Measurements from ENCODE around the gene BEAN1. TPM values are rescaled to one million over a fixed set of nuclear protein-coding genes. Genes with fewer than 3 reads are reported as not detected.

BEAN1 gene
- total RNA-seq, 1 donor from 2014 or later = not detected

- H3K36me3 ChIP-seq (ENCODE audit: control insufficient read depth in 3 of 3, insufficient read depth in 3 of 3, low read length in 3 of 3) = no peaks in the 10 kb centered on the region
- no peak overlapping the region for H3K27ac ChIP-seq (ENCODE audit: low read depth, low read length)
- H3K9ac ChIP-seq (ENCODE audit: low read depth in 1 of 3, low read length in 3 of 3) = no peak overlapping the region
- H3K9me3 ChIP-seq (ENCODE audit: control insufficient read depth in 3 of 3, low read length in 3 of 3) = no peaks in the 10 kb centered on the region
- no peak overlapping the region for H3K4me3 ChIP-seq (ENCODE audit: low read length in 3 of 3)
- peaks cover 13 to 18% (median 14%) of the 10 kb centered on the region in 3 donors for H3K27me3 ChIP-seq (ENCODE audit: control insufficient read depth in 3 of 3, insufficient read depth in 3 of 3, low read length in 3 of 3)
- peaks cover 6 to 7% (median 6%) of the 10 kb centered on the region in 3 donors for H3K4me1 ChIP-seq (ENCODE audit: control insufficient read depth in 3 of 3, insufficient read depth in 3 of 3, low read length in 3 of 3)
Measured at GRCh38 chr16:66480265-66481080, 53.4 kb downstream of the BEAN1 start.

- Histone ChIP-seq H3K36me3 (ENCODE audit: control insufficient read depth in 3 of 3, insufficient read depth in 3 of 3, low read length in 3 of 3) (no peaks in the 10 kb centered on the region), H3K4me3 (ENCODE audit: low read length in 3 of 3) (no peak overlapping the region), H3K9me3 (ENCODE audit: control insufficient read depth in 3 of 3, low read length in 3 of 3) (no peaks in the 10 kb centered on the region), H3K4me1 (ENCODE audit: control insufficient read depth in 3 of 3, insufficient read depth in 3 of 3, low read length in 3 of 3) (peaks cover 6 to 7% (median 6%) of the 10 kb centered on the region in 3 donors), H3K27me3 (ENCODE audit: control insufficient read depth in 3 of 3, insufficient read depth in 3 of 3, low read length in 3 of 3) (peaks cover 11 to 16% (median 12%) of the 10 kb centered on the region in 3 donors), H3K9ac (ENCODE audit: low read depth in 1 of 3, low read length in 3 of 3) (no peak overlapping the region), H3K27ac (ENCODE audit: low read depth, low read length) (no peak overlapping the region)
Measured at GRCh38 chr16:66481081-66481942, 54.2 kb downstream of the BEAN1 start.

GRCh38 chr16:66481943-66482390 lies 54.9 kb downstream of the BEAN1 start:
- H3K4me3 ChIP-seq (ENCODE audit: low read length in 3 of 3) = no peak overlapping the region
- H3K27me3 ChIP-seq (ENCODE audit: control insufficient read depth in 3 of 3, insufficient read depth in 3 of 3, low read length in 3 of 3) = peaks cover 6 to 9% (median 9%) of the 10 kb centered on the region in 3 donors
- no peaks in the 10 kb centered on the region for H3K36me3 ChIP-seq (ENCODE audit: control insufficient read depth in 3 of 3, insufficient read depth in 3 of 3, low read length in 3 of 3)
- H3K27ac ChIP-seq (ENCODE audit: low read depth, low read length) = no peak overlapping the region
- peaks cover 11 to 13% (median 12%) of the 10 kb centered on the region in 3 donors for H3K4me1 ChIP-seq (ENCODE audit: control insufficient read depth in 3 of 3, insufficient read depth in 3 of 3, low read length in 3 of 3)
- H3K9me3 ChIP-seq (ENCODE audit: control insufficient read depth in 3 of 3, low read length in 3 of 3) = no peaks in the 10 kb centered on the region
- no peak overlapping the region for H3K9ac ChIP-seq (ENCODE audit: low read depth in 1 of 3, low read length in 3 of 3)

GRCh38 chr16:66483689-66484452 lies 56.8 kb downstream of the BEAN1 start:
- peaks cover 13 to 18% (median 14%) of the 10 kb centered on the region in 3 donors for H3K4me1 ChIP-seq (ENCODE audit: control insufficient read depth in 3 of 3, insufficient read depth in 3 of 3, low read length in 3 of 3)
- H3K27me3 ChIP-seq (ENCODE audit: control insufficient read depth in 3 of 3, insufficient read depth in 3 of 3, low read length in 3 of 3) = no peaks in the 10 kb centered on the region
- no peaks in the 10 kb centered on the region for H3K9me3 ChIP-seq (ENCODE audit: control insufficient read depth in 3 of 3, low read length in 3 of 3)
- no peak overlapping the region for H3K4me3 ChIP-seq (ENCODE audit: low read length in 3 of 3)
- H3K36me3 ChIP-seq (ENCODE audit: control insufficient read depth in 3 of 3, insufficient read depth in 3 of 3, low read length in 3 of 3) = no peaks in the 10 kb centered on the region
- H3K27ac ChIP-seq (ENCODE audit: low read depth, low read length) = no peak overlapping the region
- peak overlapping the region in 1 of 3 donors; percentile 8 for H3K9ac ChIP-seq (ENCODE audit: low read depth in 1 of 3, low read length in 3 of 3)

DNA sequence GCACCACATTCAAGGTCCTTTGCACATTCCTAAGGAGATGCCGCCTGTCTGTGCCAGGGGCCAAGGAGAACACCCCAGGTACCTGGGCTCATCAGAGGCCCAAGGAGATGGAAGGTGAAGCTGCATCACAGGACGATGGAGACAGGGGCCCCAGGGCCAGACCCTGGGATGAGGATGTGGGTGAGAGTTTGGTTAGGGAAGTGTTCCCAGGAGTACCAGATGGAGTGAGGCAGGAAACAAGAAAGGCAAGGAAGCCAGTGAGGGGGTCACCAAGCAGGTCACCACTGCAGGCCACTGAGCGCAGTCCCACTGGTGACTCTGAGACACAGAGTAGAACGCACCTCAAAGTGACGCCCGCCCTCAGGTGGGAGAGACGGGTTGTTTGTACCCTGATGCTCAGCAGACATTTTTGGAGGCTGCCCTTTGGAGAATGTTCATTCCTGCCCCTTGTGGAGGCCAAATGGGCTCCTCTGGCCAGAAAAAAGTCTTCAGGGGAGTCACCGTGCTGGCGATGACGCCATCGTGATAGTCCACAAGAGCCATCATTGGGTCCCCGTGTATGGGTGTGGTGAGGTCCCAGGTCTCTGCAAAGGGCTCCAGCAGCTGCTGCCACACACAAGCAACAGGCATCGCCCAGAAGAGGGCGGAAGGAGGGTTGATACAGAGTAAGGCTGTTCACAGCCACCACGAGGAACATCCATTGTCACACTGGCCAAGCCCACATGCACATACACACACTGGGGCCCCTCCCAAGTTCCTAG lies 57.5 kb downstream of the BEAN1 start:
- Histone ChIP-seq H3K36me3 (ENCODE audit: control insufficient read depth in 3 of 3, insufficient read depth in 3 of 3, low read length in 3 of 3) (no peaks in the 10 kb centered on the region), H3K4me1 (ENCODE audit: control insufficient read depth in 3 of 3, insufficient read depth in 3 of 3, low read length in 3 of 3) (peaks cover 11 to 15% (median 11%) of the 10 kb centered on the region in 3 donors), H3K27ac (ENCODE audit: low read depth, low read length) (no peak overlapping the region), H3K4me3 (ENCODE audit: low read length in 3 of 3) (no peak overlapping the region), H3K9me3 (ENCODE audit: control insufficient read depth in 3 of 3, low read length in 3 of 3) (no peaks in the 10 kb centered on the region), H3K27me3 (ENCODE audit: control insufficient read depth in 3 of 3, insufficient read depth in 3 of 3, low read length in 3 of 3) (no peaks in the 10 kb centered on the region), H3K9ac (ENCODE audit: low read depth in 1 of 3, low read length in 3 of 3) (no peak overlapping the region)

- Histone ChIP-seq H3K4me3 (ENCODE audit: low read length in 3 of 3) (no peak overlapping the region), H3K9me3 (ENCODE audit: control insufficient read depth in 3 of 3, low read length in 3 of 3) (no peaks in the 10 kb centered on the region), H3K36me3 (ENCODE audit: control insufficient read depth in 3 of 3, insufficient read depth in 3 of 3, low read length in 3 of 3) (no peaks in the 10 kb centered on the region), H3K27ac (ENCODE audit: low read depth, low read length) (no peak overlapping the region), H3K4me1 (ENCODE audit: control insufficient read depth in 3 of 3, insufficient read depth in 3 of 3, low read length in 3 of 3) (peaks cover 11 to 15% (median 11%) of the 10 kb centered on the region in 3 donors), H3K27me3 (ENCODE audit: control insufficient read depth in 3 of 3, insufficient read depth in 3 of 3, low read length in 3 of 3) (no peaks in the 10 kb centered on the region), H3K9ac (ENCODE audit: low read depth in 1 of 3, low read length in 3 of 3) (no peak overlapping the region)
Measured at GRCh38 chr16:66485376-66485775, 58.3 kb downstream of the BEAN1 start.

GRCh38 chr16:66486199-66486772 lies 59.2 kb downstream of the BEAN1 start:
- H3K4me1 ChIP-seq (ENCODE audit: control insufficient read depth in 3 of 3, insufficient read depth in 3 of 3, low read length in 3 of 3) = peaks cover 11 to 15% (median 11%) of the 10 kb centered on the region in 3 donors
- H3K27ac ChIP-seq (ENCODE audit: low read depth, low read length) = no peak overlapping the region
- no peaks in the 10 kb centered on the region for H3K36me3 ChIP-seq (ENCODE audit: control insufficient read depth in 3 of 3, insufficient read depth in 3 of 3, low read length in 3 of 3)
- H3K9me3 ChIP-seq (ENCODE audit: control insufficient read depth in 3 of 3, low read length in 3 of 3) = no peaks in the 10 kb centered on the region
- H3K9ac ChIP-seq (ENCODE audit: low read depth in 1 of 3, low read length in 3 of 3) = no peak overlapping the region
- H3K4me3 ChIP-seq (ENCODE audit: low read length in 3 of 3) = no peak overlapping the region
- H3K27me3 ChIP-seq (ENCODE audit: control insufficient read depth in 3 of 3, insufficient read depth in 3 of 3, low read length in 3 of 3) = no peaks in the 10 kb centered on the region

- no peaks in the 10 kb centered on the region for H3K9me3 ChIP-seq (ENCODE audit: control insufficient read depth in 3 of 3, low read length in 3 of 3)
- no peak overlapping the region for H3K4me3 ChIP-seq (ENCODE audit: low read length in 3 of 3)
- no peaks in the 10 kb centered on the region for H3K36me3 ChIP-seq (ENCODE audit: control insufficient read depth in 3 of 3, insufficient read depth in 3 of 3, low read length in 3 of 3)
- peak overlapping the region in 1 of 3 donors; percentile 40 for H3K9ac ChIP-seq (ENCODE audit: low read depth in 1 of 3, low read length in 3 of 3)
- no peak overlapping the region for H3K27ac ChIP-seq (ENCODE audit: low read depth, low read length)
- peaks cover 11 to 15% (median 11%) of the 10 kb centered on the region in 3 donors for H3K4me1 ChIP-seq (ENCODE audit: control insufficient read depth in 3 of 3, insufficient read depth in 3 of 3, low read length in 3 of 3)
- H3K27me3 ChIP-seq (ENCODE audit: control insufficient read depth in 3 of 3, insufficient read depth in 3 of 3, low read length in 3 of 3) = no peaks in the 10 kb centered on the region
Measured at GRCh38 chr16:66486773-66487579, 59.9 kb downstream of the BEAN1 start.
